Endothelial cell of umbilical vein (primary cell): Measurements from ENCODE around the gene GRID1. TPM values are rescaled to one million over a fixed set of nuclear protein-coding genes. Genes with fewer than 3 reads are reported as not detected.

Experiments
- BruUV-seq: library from RNA; stranded (reverse); fragments of 400-500 nt; replicated peaks from 2 replicates; lab custom pipeline; 2021; lab: Mats Ljungman, UMichigan
- CTCF ChIA-PET: fragments of 300-600, 350-600 bp; sonication (Branson Sonifier 250); formaldehyde crosslinking; loops from one replicate; lab custom pipeline; 2021; ENCODE audit warnings: antibody characterized with exemption, inconsistent platforms; lab: Charles Lee
- POLR2A ChIA-PET: fragments of 300-600, 350-600 bp; sonication (Branson Sonifier 250); formaldehyde crosslinking; loops from one replicate; lab custom pipeline; 2021; ENCODE audit warnings: antibody characterized with exemption, inconsistent platforms; lab: Charles Lee
- DNase-seq: peaks from one replicate; pipeline ENCODE4 v3.0.0-alpha.2; 2011; ENCODE audit warnings: low read depth, low spot score
- FAIRE-seq: peaks from 2 replicates; lab custom pipeline; 2011; peaks lifted over from hg19 to GRCh38; lab: Jason Lieb, UNC
- H2AFZ ChIP-seq: 2 replicates; pipeline ENCODE4 v1.6.0; 2012; ENCODE audit warnings: low read depth, low read length, control low read depth, inconsistent platforms
- H3K27ac ChIP-seq: 2 replicates; pipeline ENCODE4 v1.5.1; 2011; ENCODE audit warnings: low read depth, mild to moderate bottlenecking, control low read depth, low read length, moderate library complexity; ENCODE audit not compliant: insufficient read depth
- H3K27me3 ChIP-seq, 2 experiments: 2 replicates each; pipeline versions ENCODE4 v1.6.0 to v1.6.1; 2011; ENCODE audit warnings: low read length in 2 of 2, mixed read lengths in 1 of 2; ENCODE audit not compliant: control insufficient read depth in 2 of 2, insufficient read depth in 2 of 2
- H3K36me3 ChIP-seq, 2 experiments: 2 replicates in 1 of 2; 3 replicates in 1 of 2; pipeline ENCODE4 v1.5.1; 2011; ENCODE audit warnings: low read length in 2 of 2, mild to moderate bottlenecking in 1 of 2, moderate library complexity in 1 of 2; ENCODE audit not compliant: control insufficient read depth in 2 of 2, insufficient read depth in 2 of 2; ENCODE audit errors: extremely low read depth in 1 of 2
- H3K4me1 ChIP-seq: 3 replicates; pipeline ENCODE4 v1.5.1; 2011; ENCODE audit warnings: mild to moderate bottlenecking, low read length; ENCODE audit not compliant: control insufficient read depth, insufficient read depth; ENCODE audit errors: extremely low read depth
- H3K4me2 ChIP-seq: 2 replicates; pipeline ENCODE4 v1.6.1; 2011; ENCODE audit warnings: low read length, control low read depth, mixed read lengths; ENCODE audit not compliant: insufficient read depth
- H3K4me3 ChIP-seq, 3 experiments: fragments of 200-600 bp in 1 of 3; sonication (generic), shearing (Covaris generic) in 1 of 3; replicated peaks in 1 of 3; 2 replicates each; pipeline ENCODE4 v1.5.1; 2011 to 2016; ENCODE audit warnings: control low read depth in 3 of 3, low read length in 3 of 3, mild to moderate bottlenecking in 2 of 3, inconsistent platforms in 1 of 3, low read depth in 1 of 3, moderate library complexity in 1 of 3; ENCODE audit not compliant: insufficient read depth in 1 of 3
- H3K79me2 ChIP-seq: 2 replicates; pipeline ENCODE4 v1.6.0; 2012; ENCODE audit warnings: low read length, inconsistent platforms; ENCODE audit not compliant: control insufficient read depth, insufficient read depth
- H3K9ac ChIP-seq: replicated peaks from 2 replicates; pipeline ENCODE3; 2011; ENCODE audit warnings: low read length, control low read depth; ENCODE audit not compliant: insufficient read depth; ENCODE audit errors: extremely low read depth
- H3K9me1 ChIP-seq: replicated peaks from 3 replicates; pipeline ENCODE4 v1.6.0; 2011; ENCODE audit warnings: mild to moderate bottlenecking, low read length; ENCODE audit not compliant: control insufficient read depth, insufficient read depth; ENCODE audit errors: extremely low read depth
- H3K9me3 ChIP-seq: replicated peaks from 2 replicates; pipeline ENCODE4 v1.5.1; 2012; ENCODE audit warnings: low read length, inconsistent platforms; ENCODE audit not compliant: control insufficient read depth, insufficient read depth
- H4K20me1 ChIP-seq: replicated peaks from 2 replicates; pipeline ENCODE3; 2011; ENCODE audit warnings: mild to moderate bottlenecking, low read length; ENCODE audit not compliant: control insufficient read depth, insufficient read depth; ENCODE audit errors: extremely low read depth
- EZH2 ChIP-seq: IDR thresholded peaks from 2 replicates; pipeline ENCODE4 v1.6.1; 2012; ENCODE audit warnings: borderline replicate concordance, low read depth, mild to moderate bottlenecking, moderate library complexity, low read length, inconsistent platforms; ENCODE audit not compliant: severe bottlenecking
- FOS ChIP-seq: IDR thresholded peaks from 2 replicates; pipeline ENCODE4 v1.6.1; 2011; ENCODE audit warnings: mild to moderate bottlenecking, low read length, moderate library complexity, borderline replicate concordance; ENCODE audit not compliant: insufficient read depth
- GATA2 ChIP-seq: IDR thresholded peaks from 2 replicates; pipeline ENCODE4 v1.7.0; 2011; ENCODE audit warnings: low read depth, mild to moderate bottlenecking, moderate library complexity, mixed read lengths, low read length; ENCODE audit not compliant: insufficient read length, insufficient read depth
- JUN ChIP-seq: IDR thresholded peaks from 2 replicates; pipeline ENCODE4 v1.6.1; 2011; ENCODE audit warnings: borderline replicate concordance, low read depth; ENCODE audit not compliant: insufficient read length, insufficient read depth
- MYC ChIP-seq: IDR thresholded peaks from one replicate; pipeline ENCODE4 v1.6.1; 2011; ENCODE audit warnings: mild to moderate bottlenecking, low read depth, low read length
- POLR2A ChIP-seq: IDR thresholded peaks from 2 replicates; pipeline ENCODE4 v1.6.1; 2012; ENCODE audit warnings: low read depth, mild to moderate bottlenecking, control low read depth, low read length
- POLR2AphosphoS5 ChIP-seq: IDR thresholded peaks from 2 replicates; pipeline ENCODE4 v1.6.1; 2012; ENCODE audit warnings: low read depth, mild to moderate bottlenecking, control low read depth, low read length, moderate library complexity; ENCODE audit not compliant: insufficient read depth
- dilution Hi-C: fragments of 300-500 bp; cut with MboI; formaldehyde crosslinking; loops from one replicate; pipeline ENCODE4 v1.15.0; 2019; ENCODE audit warnings: low sequenced_read_pairs; ENCODE audit not compliant: extremely low pct_ligation_motif_present
- intact Hi-C: fragments of 100-400 bp; cut with micrococcal nuclease; formaldehyde crosslinking; loops from one replicate; pipeline ENCODE4 v1.10.0; 2022
- polyA plus RNA-seq, 4 experiments: library from polyadenylated mRNA; depleted of rRNA in 3 of 4; stranded (reverse) in 3 of 4; unstranded in 1 of 4; fragments of >200 nt; gene quantifications; 2 replicates each; pipeline versions ENCODE4 v1.2.1 to v1.2.3, GENCODE V29; 2011 to 2012; ENCODE audit warnings: missing spikeins in 1 of 4
- total RNA-seq: library from RNA; stranded (reverse); gene quantifications from 2 replicates; pipeline ENCODE4 v1.2.3, GENCODE V29; 2021
- TF ChIP-seq, protein P1 (sequence below): IDR thresholded peaks from 2 replicates; pipeline ENCODE4 v1.6.1; 2011; ENCODE audit not compliant: insufficient read depth, insufficient read length
- TF ChIP-seq, protein P2 (sequence below), 2 donors: IDR thresholded peaks; 1 replicate in 1 of 2; 2 replicates in 1 of 2; pipeline ENCODE4 v1.5.1; 2011; ENCODE audit warnings: low read length in 2 of 2, mild to moderate bottlenecking in 2 of 2, moderate library complexity in 2 of 2, control low read depth in 1 of 2, inconsistent platforms in 1 of 2, low read depth in 1 of 2; ENCODE audit not compliant: insufficient read depth in 1 of 2; ENCODE audit errors: extremely low read depth in 1 of 2

Gene GRID1
- total and polyA plus RNA-seq, 2 donors (not counting 3 experiments of a cell fraction or from before 2014, with no cell fraction given): not detected

GRCh38 chr10:86070278-86070677, 296.3 kb downstream of the GRID1 start:
- dilution Hi-C loops (no loop called here), intact Hi-C loops (no loop called here)
- Histone ChIP-seq H3K4me2 (no peak overlapping the region), H3K9ac (no peak overlapping the region), H3K27me3 (no peaks in the 10 kb centered on the region), H3K36me3 (no peaks in the 10 kb centered on the region), H3K27ac (no peak overlapping the region), H3K9me3 (no peaks in the 10 kb centered on the region), H3K4me1 (no peaks in the 10 kb centered on the region), H4K20me1 (no peaks in the 10 kb centered on the region), H3K9me1 (no peaks in the 10 kb centered on the region), H3K79me2 (no peaks in the 10 kb centered on the region), H2AFZ (no peak overlapping the region), H3K4me3 (no peak overlapping the region)
- DNase-seq (no peak), FAIRE-seq (no peak)
- BruUV-seq: no TSS peak
- no peak for TF ChIP-seq MYC
- TF ChIP-seq, protein P1, sequence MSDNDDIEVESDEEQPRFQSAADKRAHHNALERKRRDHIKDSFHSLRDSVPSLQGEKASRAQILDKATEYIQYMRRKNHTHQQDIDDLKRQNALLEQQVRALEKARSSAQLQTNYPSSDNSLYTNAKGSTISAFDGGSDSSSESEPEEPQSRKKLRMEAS: no peak
- CTCF ChIA-PET: no interaction called here
- POLR2A ChIA-PET: no interaction called here

GRCh38 chr10:86068231-86069054, 298.2 kb downstream of the GRID1 start:
- DNase-seq: no peak

More at GRCh38 chr10:86068231-86069054, 298.2 kb downstream of the GRID1 start:
- ChIA-PET POLR2A (no interaction called here), CTCF (no interaction called here)
- no peak overlapping the region for H3K4me3 ChIP-seq
- H3K9ac ChIP-seq: no peak overlapping the region
- no peak overlapping the region for H3K27ac ChIP-seq
- TF ChIP-seq GATA2 (no peak), MYC (no peak), JUN (no peak), POLR2A (no peak), FOS (no peak), POLR2AphosphoS5 (no peak), EZH2 (no peak)
- TF ChIP-seq, protein P2, sequence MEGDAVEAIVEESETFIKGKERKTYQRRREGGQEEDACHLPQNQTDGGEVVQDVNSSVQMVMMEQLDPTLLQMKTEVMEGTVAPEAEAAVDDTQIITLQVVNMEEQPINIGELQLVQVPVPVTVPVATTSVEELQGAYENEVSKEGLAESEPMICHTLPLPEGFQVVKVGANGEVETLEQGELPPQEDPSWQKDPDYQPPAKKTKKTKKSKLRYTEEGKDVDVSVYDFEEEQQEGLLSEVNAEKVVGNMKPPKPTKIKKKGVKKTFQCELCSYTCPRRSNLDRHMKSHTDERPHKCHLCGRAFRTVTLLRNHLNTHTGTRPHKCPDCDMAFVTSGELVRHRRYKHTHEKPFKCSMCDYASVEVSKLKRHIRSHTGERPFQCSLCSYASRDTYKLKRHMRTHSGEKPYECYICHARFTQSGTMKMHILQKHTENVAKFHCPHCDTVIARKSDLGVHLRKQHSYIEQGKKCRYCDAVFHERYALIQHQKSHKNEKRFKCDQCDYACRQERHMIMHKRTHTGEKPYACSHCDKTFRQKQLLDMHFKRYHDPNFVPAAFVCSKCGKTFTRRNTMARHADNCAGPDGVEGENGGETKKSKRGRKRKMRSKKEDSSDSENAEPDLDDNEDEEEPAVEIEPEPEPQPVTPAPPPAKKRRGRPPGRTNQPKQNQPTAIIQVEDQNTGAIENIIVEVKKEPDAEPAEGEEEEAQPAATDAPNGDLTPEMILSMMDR (IDR thresholded peaks at IDR 0.05; ENCODE audit: extremely low read depth in 1 of 2, insufficient read depth in 1 of 2, low read depth in 1 of 2, low read length in 2 of 2): no peak
- TF ChIP-seq, protein P1: no peak
- no peaks in the 10 kb centered on the region for H3K9me3 ChIP-seq
- H3K4me2 ChIP-seq: no peak overlapping the region
- no peaks in the 10 kb centered on the region for H3K27me3 ChIP-seq
- intact Hi-C loops (no loop called here), dilution Hi-C loops (no loop called here)
- no peaks in the 10 kb centered on the region for H3K9me1 ChIP-seq
- H4K20me1 ChIP-seq: no peaks in the 10 kb centered on the region
- no peaks in the 10 kb centered on the region for H3K36me3 ChIP-seq
- H3K4me1 ChIP-seq: no peaks in the 10 kb centered on the region
- FAIRE-seq: no peak
- no TSS peak for BruUV-seq
- H2AFZ ChIP-seq: no peak overlapping the region
- H3K79me2 ChIP-seq: no peaks in the 10 kb centered on the region
